AG10803 (cell line): ENCODE results near the gene CCL16.
"Not testable (repeated sequence)": the region's sequence is repeated elsewhere in the genome, so short reads cannot be mapped to it uniquely, and the experiment has no call there.

Source experiments
- DNase-seq: peaks from one replicate; pipeline ENCODE4 v3.0.0; 2010; ENCODE audit warnings: low read depth
- H3K4me3 ChIP-seq: 2 replicates; pipeline ENCODE4 v1.5.1; 2011; ENCODE audit warnings: mild to moderate bottlenecking, low read length, control low read depth
- CTCF ChIP-seq: conservative IDR thresholded peaks from 2 replicates; pipeline ENCODE4 v1.5.1; 2011; ENCODE audit warnings: mild to moderate bottlenecking, low read length, control low read depth, inconsistent platforms

CCL16 gene

GRCh38 chr17:35942588-35943186 is 38.6 kb downstream of the CCL16 start:
- H3K4me3 ChIP-seq = no peak overlapping the region
- TF ChIP-seq CTCF = no peak
- DNase-seq = no peak

- not testable (repeated sequence) for DNase-seq, H3K4me3 ChIP-seq
Measured at GRCh38 chr17:35938492-35938891, 42.8 kb downstream of the CCL16 start.

- no peak overlapping the region for H3K4me3 ChIP-seq
- no peak for DNase-seq
- no peak for TF ChIP-seq CTCF
Measured at GRCh38 chr17:35936063-35936462, 45.2 kb downstream of the CCL16 start.

GRCh38 chr17:35934760-35935159 is 46.5 kb downstream of the CCL16 start:
- H3K4me3 ChIP-seq = no peak overlapping the region
- TF ChIP-seq CTCF = no peak
- DNase-seq = no peak

GRCh38 chr17:35932586-35932985 is 48.7 kb downstream of the CCL16 start:
- H3K4me3 ChIP-seq = no peak overlapping the region
- TF ChIP-seq CTCF = no peak
- peak; percentile 6 for DNase-seq

GRCh38 chr17:35931794-35932425 is 49.4 kb downstream of the CCL16 start:
- H3K4me3 ChIP-seq = no peak overlapping the region
- TF ChIP-seq CTCF = no peak
- DNase-seq = no peak

GRCh38 chr17:35930211-35931065 is 50.9 kb downstream of the CCL16 start, which contains the start of gene RDM1:
TSS of gene RDM1 (minus strand) at chr17:35930773. CDS start at chr17:35930727, 46 bp downstream.
- DNase-seq = peak; percentile 12
- TF ChIP-seq CTCF = no peak
- H3K4me3 ChIP-seq = peak within 1 kb of the TSS; percentile 50
